Measurements from ENCODE around the gene TCP11L2.
"Not testable (repeated sequence)": the region's sequence is repeated elsewhere in the genome, so short reads cannot be mapped to it uniquely, and the experiment has no call there.

Gene TCP11L2

GRCh38 chr12:106307181-106307580 is 4.6 kb downstream of the TCP11L2 start:
- no peak for DNase-seq (ENCODE audit: low read depth in 2 of 2)

GRCh38 chr12:106308121-106308520 is 5.6 kb downstream of the TCP11L2 start:
- no peak for DNase-seq (ENCODE audit: low read depth in 2 of 2)

DNA sequence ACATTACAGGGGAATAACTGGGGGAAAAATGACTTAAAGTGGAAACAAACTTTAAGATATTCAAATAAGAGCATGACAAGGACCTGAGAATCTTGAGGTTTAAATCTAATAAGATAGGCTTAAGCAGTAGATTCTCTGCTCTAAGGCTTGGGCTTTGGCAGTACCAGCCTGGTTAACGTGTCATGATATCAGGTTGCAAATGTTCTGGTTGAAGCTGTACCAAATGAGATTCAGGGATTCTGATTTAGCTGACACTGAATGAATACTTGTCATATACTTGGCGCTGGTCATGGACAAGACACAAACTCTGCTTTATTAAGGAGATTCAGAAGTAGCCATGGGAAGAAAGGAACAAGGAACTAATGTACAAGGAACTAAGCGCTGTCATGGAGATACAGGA is 6.1 kb downstream of the TCP11L2 start:
- no peak for DNase-seq (ENCODE audit: low read depth in 2 of 2)

DNA sequence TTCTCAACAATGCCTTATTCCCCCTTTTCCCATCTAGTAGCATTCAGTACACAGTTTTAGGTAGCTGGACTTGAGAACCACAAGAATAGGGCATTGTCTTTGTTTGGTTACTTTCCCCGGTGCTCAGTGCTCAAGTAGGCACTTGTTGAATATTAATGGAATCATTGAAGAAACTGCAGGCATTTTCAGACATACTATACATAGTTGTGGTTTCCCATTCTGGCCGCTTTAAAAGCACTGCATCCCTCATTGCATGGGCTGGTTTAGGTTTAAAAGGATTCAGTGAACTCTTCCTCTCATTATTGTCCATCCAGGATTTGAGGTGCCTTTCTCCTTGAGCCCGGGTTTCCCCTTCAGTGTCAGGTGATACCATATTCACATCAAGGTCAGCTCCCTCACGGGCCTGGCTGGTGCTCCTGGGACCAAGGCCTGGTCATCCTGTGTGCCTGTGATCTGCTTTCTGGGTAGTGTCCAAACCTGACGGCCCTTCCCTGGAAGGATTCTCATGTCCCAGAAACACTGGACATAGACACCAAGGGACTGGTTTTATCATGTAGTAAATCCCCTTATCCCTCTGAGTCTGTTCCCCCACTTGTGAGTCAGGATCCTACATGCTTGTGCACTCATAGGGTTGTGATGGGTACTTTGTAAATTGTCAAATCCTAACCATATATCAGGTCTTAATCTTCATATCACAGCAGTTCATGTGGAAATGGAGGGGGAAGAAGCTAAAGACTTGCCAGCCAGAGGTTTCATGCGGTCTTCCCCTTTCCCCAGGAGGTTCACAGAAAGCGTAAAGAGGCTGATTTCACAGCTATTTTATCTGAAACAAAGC is 7.4 kb downstream of the TCP11L2 start:
- no peak for DNase-seq (ENCODE audit: low read depth in 2 of 2)

DNA sequence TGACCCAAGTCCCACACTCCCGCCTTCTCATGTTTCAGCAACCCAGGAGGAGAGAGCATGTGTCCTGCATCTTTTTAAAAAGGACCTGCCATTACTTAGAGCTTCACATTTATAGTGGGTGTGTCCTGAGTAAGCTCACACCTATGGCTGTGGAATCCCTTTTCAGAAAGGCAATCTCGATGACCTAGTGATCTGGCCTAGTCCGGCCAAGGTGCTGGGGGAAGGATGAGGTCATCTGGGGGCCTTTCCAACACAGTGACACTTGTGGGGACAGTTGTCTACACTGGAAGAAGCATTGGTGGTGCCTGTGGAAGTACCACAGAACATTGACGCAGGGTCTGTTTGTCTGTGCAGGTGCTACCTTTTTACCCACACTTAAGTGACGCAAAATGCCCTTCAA is 8.2 kb downstream of the TCP11L2 start:
- DNase-seq (ENCODE audit: low read depth in 2 of 2): no peak

DNA sequence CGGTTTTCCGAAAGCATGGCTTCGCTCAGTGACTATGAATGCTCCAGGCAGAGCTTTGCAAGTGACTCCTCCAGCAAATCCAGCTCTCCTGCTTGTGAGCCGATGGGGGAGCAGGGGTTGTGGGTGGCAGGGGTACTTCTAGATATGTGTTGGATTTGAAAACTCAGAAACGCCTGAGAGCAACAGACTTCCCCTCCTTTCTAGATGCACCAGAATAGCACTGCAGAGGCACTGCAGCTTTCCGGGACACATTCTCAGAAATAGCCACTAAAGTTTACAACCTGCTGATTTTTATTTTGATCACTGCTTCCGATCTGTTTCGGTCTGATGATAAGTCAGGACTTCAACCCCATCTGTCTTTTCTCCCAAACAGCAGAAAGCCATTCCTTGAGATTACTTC is 8.6 kb downstream of the TCP11L2 start:
- no peak for DNase-seq (ENCODE audit: low read depth in 2 of 2)

- DNase-seq (ENCODE audit: low read depth in 2 of 2): not testable (repeated sequence)
These were observed 10.9 kb downstream of the TCP11L2 start for GRCh38 chr12:106313413-106313812.

DNA sequence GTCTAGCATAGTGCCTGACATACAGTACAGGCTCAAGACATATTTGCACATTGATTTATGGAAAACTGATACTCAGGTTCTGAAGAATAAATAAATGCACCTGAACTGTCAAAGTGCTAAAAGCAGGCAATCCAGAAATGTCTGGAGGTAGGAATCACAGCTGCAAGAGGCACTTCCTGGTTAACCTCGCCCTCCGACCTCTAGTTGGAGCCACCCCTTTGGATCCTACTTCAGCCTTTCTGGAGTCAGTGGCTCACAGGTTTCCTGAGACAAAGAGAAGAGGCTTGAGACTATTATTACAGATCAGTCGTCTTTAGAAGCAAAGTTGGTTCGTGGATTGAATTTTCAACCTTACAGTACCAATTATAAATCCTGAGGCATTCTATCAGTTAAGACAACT is 13.0 kb downstream of the TCP11L2 start:
- no peak for DNase-seq (ENCODE audit: low read depth in 2 of 2)

DNA sequence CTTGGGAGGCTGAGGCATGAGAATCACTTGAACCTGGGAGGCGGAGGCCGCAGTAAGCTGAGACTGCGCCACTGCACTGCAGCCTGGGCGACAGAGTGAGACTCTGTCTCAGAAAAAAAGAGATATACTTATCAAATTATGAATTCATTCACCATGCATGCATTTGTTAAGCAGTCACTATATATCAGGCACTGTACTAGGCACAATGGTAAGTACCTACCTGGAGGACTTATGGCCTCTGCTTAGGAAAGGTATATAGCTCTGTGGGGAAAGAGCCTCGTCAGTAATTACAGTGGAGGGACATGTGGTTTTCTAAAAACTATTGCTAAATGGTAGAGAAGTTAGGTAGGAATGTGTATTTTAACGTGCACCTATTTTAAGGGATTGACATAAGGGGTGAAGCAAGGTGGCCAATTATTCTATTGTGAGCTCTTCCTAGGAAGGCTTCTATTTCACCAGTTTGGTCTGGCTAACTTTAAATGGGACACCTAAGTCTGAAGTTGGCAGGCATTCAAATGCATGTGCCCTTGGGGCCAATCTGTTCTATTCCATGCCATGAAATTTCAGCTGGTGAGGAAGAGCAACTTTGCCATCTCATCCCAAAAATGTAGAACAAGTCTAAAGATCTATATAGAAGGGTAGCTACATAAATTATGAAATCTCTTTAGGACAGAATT is 15.0 kb downstream of the TCP11L2 start:
- DNase-seq (ENCODE audit: low read depth in 2 of 2): no peak

- DNase-seq (ENCODE audit: low read depth in 2 of 2): no peak
These were observed 18.8 kb downstream of the TCP11L2 start for GRCh38 chr12:106321139-106321850.

GRCh38 chr12:106323537-106323936 is 21.0 kb downstream of the TCP11L2 start:
- DNase-seq (ENCODE audit: low read depth in 2 of 2): no peak

GRCh38 chr12:106327309-106327869 is 24.9 kb downstream of the TCP11L2 start:
- DNase-seq (ENCODE audit: low read depth in 2 of 2): no peak

DNA sequence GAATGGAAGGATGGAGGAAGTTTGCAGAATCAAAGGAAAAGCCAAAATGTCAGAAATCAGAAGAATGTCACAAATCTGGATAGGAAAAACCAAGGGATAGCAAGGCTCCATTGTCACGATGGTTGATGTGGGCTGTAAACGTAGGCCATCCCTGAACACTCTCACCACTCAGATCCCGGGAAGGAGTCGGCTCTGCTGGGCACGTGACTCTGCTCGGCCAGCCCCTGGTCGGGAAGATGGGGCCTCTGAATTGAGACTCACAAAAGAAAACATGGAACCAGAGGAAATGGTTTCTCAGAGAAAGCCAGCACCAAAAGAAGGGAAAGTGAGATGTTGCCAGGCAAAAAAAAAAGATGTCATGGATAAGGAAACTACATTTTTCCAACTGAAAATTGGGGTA is 26.2 kb downstream of the TCP11L2 start:
- no peak for DNase-seq (ENCODE audit: low read depth in 2 of 2)

DNA sequence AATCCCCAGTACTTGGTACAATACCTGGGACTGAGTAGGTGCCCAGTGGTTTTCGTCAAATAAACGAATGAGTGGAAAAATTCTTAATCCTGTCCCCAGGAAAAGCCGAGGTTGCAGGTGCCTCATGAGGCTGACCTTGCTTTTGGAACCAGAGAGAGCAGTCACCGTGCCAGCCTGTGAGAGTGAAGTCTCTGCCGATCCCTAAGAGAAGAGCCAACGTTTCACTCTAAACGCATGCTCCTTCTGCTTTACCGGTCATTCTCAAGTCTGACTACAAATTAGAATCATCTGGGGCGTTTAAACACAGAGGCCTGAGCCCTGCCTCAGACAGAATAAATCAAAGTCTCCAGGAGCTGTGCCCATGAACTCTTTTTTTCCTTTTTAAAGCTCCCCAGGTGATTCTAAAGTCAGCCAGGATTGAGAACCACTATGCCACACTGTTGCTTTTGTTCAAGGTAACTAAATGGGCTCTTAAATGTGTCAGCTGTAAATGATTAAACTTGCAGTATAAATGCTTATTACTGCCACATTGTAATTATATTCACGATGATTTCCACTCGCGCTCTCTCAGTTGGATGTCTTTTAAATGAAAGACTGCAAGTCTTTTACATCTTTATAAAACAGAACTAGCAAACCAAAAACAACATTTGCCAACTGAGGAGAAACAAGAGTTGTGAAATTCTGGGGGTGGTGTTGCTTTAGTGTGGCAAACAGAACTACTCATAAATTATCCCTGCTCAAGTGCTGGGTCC is 26.9 kb downstream of the TCP11L2 start:
- no peak for DNase-seq (ENCODE audit: low read depth in 2 of 2)

- no peak for DNase-seq (ENCODE audit: low read depth in 2 of 2)
These were observed 29.1 kb downstream of the TCP11L2 start for GRCh38 chr12:106331599-106331998.

- DNase-seq (ENCODE audit: low read depth in 2 of 2): no peak
These were observed 30.0 kb downstream of the TCP11L2 start for GRCh38 chr12:106332536-106332935.

GRCh38 chr12:106333010-106333409 is 30.5 kb downstream of the TCP11L2 start:
- no peak for DNase-seq (ENCODE audit: low read depth in 2 of 2)

DNA sequence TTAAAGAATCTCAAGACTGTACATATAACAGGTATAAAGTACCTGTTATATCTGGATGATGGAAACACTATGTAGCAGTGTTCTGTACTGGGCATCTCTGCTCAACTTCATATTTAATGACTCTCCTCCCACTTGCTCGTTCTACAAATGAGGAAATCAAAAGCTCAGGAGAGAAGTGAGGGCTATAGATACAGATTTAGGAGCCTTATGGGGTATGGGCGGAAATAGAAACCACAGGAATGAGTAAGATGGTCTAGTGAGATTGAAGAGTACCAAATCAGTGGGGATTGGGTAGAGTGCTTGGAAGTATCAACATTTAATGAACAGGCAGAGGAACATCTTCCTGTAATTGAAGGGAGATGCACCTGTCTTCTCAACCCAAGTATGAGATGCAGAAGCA is 31.2 kb downstream of the TCP11L2 start:
- DNase-seq (ENCODE audit: low read depth in 2 of 2): no peak

GRCh38 chr12:106341086-106341877 is 38.7 kb downstream of the TCP11L2 start:
- DNase-seq (ENCODE audit: low read depth in 2 of 2): no peak

DNA sequence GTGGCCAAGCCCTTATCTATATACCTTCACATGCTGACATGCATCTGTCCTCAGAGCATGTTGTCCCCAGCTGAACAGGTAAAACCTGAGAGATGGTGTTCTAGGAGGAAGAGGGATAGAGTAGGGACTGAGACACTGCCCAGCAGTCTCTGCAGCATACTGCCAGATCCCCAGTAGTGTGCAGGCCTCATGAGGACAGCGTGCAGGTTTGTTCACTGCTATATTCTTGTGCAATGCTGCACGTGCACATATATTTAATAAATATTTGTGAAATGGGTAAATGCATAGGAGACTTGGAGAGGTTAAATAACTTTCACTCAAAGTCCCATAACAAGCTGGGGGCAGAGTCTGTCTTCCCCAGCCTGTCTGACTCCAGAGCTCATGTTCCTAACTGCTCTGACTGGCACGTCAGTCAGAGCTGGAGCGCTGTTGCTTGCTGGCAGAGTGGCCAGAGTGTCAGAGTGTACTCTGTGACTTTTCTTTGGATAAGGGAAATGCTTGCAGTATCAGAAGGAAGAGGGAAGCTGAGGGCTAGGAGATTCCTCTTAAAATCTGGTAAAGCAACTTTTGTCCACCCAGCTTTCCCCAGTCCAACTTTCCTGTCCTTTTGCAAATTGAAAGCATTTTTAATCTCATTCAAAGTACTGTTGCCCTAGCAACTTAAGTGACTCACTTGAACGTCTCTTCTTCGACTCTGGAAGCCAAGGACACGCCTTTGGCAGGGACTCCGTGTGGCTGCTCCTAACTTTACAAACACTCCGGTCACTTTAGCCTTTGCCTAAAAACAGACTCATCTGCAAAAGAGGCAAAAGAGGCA is 40.1 kb downstream of the TCP11L2 start:
- DNase-seq (ENCODE audit: low read depth in 2 of 2): no peak

Data from stimulated activated CD4-positive, alpha-beta T cell treated with anti-CD3 and anti-CD28 coated beads, Interleukin-1b, Interleukin-23, amount 100 ng/mL, for 4 hours (primary cell).